Measurements from ENCODE around the gene CBS. TPM values are rescaled to one million over a fixed set of nuclear protein-coding genes. Genes with fewer than 3 reads are reported as not detected.
"Not testable (repeated sequence)": the region's sequence is repeated elsewhere in the genome, so short reads cannot be mapped to it uniquely, and the experiment has no call there.

The CBS gene
- total and polyA plus RNA-seq, 2 experiments from 2014 or later = 85.4 to 102 TPM

GRCh38 chr21:43006874-43007208 lies 68.8 kb downstream of the CBS start:
- Histone ChIP-seq H3K4me1 (ENCODE audit: low read depth) (no peaks in the 10 kb centered on the region), H3K27me3 (no peaks in the 10 kb centered on the region), H3K27ac (no peak overlapping the region), H3K9me3 (ENCODE audit: low read depth) (no peaks in the 10 kb centered on the region), H3K4me3 (no peak overlapping the region), H3K36me3 (peaks cover 4% of the 10 kb centered on the region)
- TF ChIP-seq, protein P1, sequence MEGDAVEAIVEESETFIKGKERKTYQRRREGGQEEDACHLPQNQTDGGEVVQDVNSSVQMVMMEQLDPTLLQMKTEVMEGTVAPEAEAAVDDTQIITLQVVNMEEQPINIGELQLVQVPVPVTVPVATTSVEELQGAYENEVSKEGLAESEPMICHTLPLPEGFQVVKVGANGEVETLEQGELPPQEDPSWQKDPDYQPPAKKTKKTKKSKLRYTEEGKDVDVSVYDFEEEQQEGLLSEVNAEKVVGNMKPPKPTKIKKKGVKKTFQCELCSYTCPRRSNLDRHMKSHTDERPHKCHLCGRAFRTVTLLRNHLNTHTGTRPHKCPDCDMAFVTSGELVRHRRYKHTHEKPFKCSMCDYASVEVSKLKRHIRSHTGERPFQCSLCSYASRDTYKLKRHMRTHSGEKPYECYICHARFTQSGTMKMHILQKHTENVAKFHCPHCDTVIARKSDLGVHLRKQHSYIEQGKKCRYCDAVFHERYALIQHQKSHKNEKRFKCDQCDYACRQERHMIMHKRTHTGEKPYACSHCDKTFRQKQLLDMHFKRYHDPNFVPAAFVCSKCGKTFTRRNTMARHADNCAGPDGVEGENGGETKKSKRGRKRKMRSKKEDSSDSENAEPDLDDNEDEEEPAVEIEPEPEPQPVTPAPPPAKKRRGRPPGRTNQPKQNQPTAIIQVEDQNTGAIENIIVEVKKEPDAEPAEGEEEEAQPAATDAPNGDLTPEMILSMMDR (IDR thresholded peaks at IDR 0.05; ENCODE audit: low read depth, low read length) = no peak
- no peak for DNase-seq (ENCODE audit: low read depth in 1 of 2, low spot score in 1 of 2)

DNA sequence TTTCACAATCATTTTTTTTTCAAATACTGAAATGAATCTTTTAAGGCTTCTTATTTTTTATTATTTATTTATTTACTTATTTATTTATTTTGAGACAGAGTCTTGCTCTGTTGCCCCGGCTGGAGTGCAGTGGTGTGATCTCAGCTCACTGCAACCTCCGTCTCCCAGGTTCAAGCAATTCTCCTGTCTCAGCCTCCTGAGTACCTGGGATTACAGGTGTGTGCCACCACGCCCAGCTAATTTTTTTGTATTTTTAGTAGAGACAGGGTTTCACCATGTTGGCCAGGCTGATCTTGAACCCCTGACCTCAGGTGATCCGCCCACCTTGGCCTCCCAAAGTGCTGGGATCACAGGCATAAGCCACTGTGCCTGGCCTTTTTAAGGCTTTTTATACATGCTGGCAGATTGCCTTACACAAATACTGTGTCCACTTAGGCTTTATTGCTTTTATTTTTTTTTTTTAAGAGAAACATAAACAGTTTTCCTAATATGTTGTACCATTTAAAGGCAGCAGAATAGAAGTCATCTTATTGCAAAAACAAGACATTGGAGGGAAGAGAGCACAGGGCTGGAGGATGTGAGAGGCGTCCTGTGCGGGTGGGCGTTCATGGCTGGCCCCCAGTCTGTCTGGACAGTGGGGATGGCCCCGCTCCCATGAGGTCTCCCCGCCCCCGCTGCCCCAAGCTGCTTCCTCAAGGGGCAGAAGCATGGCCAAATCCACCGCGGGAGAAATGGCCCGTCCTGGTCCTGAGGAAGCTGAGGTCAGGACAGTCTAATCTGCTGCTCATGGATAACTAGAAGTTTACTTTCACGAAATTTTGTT lies 69.4 kb downstream of the CBS start:
- not testable (repeated sequence) for H3K27me3 ChIP-seq; H3K36me3 ChIP-seq; H3K9me3 ChIP-seq (ENCODE audit: low read depth); H3K4me1 ChIP-seq (ENCODE audit: low read depth); H3K27ac ChIP-seq; DNase-seq (ENCODE audit: low read depth in 1 of 2, low spot score in 1 of 2); H3K4me3 ChIP-seq

- H3K9me3 ChIP-seq (ENCODE audit: low read depth) = no peaks in the 10 kb centered on the region
- DNase-seq (ENCODE audit: low read depth in 1 of 2, low spot score in 1 of 2) = no peak
- H3K27ac ChIP-seq = no peak overlapping the region
Measured at GRCh38 chr21:43005635-43006034, 70.0 kb downstream of the CBS start.

GRCh38 chr21:43004926-43005325 lies 70.7 kb downstream of the CBS start:
- Histone ChIP-seq H3K36me3 (no peaks in the 10 kb centered on the region), H3K4me3 (no peak overlapping the region), H3K27ac (no peak overlapping the region), H3K9me3 (ENCODE audit: low read depth) (no peaks in the 10 kb centered on the region), H3K27me3 (no peaks in the 10 kb centered on the region), H3K4me1 (ENCODE audit: low read depth) (no peaks in the 10 kb centered on the region)
- TF ChIP-seq, protein P1 (IDR thresholded peaks at IDR 0.05; ENCODE audit: low read depth, low read length) = no peak
- DNase-seq (ENCODE audit: low read depth in 1 of 2, low spot score in 1 of 2) = no peak

More at GRCh38 chr21:43005635-43006034, 70.0 kb downstream of the CBS start:
- H3K4me3 ChIP-seq = no peak overlapping the region
- H3K27me3 ChIP-seq = no peaks in the 10 kb centered on the region
- TF ChIP-seq, protein P1 (IDR thresholded peaks at IDR 0.05; ENCODE audit: low read depth, low read length) = no peak
- no peaks in the 10 kb centered on the region for H3K4me1 ChIP-seq (ENCODE audit: low read depth)
- H3K36me3 ChIP-seq = no peaks in the 10 kb centered on the region

Other genes with a start within 250 kb of the CBS start
- gene WDR4, start 196.3 kb downstream of the CBS start, total RNA-seq = 8.1 and 8.8 TPM in 2 replicates
- 5.5 and 9.3 TPM in 2 replicates for gene WDR4, start 196.3 kb downstream of the CBS start, polyA plus RNA-seq
- 28.9 and 50.5 TPM in 2 replicates for gene NDUFV3, start 182.5 kb downstream of the CBS start, total RNA-seq
- 47.5 and 55.1 TPM in 2 replicates for gene NDUFV3, start 182.5 kb downstream of the CBS start, polyA plus RNA-seq
- 0.07 and 0.42 TPM in 2 replicates for gene ERVH48-1, start 150.2 kb downstream of the CBS start, total RNA-seq
- 0.11 and 0.24 TPM in 2 replicates for gene ERVH48-1, start 150.2 kb downstream of the CBS start, polyA plus RNA-seq
- gene PKNOX1, start 101.3 kb downstream of the CBS start, total RNA-seq = 8.1 and 10.5 TPM in 2 replicates
- 10.5 and 15.1 TPM in 2 replicates for gene PKNOX1, start 101.3 kb downstream of the CBS start, polyA plus RNA-seq
- 13.9 and 46.0 TPM in 2 replicates for gene U2AF1, start 31.7 kb upstream of the CBS start, total RNA-seq
- gene U2AF1, start 31.7 kb upstream of the CBS start, polyA plus RNA-seq = 73.3 and 83.8 TPM in 2 replicates
- not detected in 2 replicates for gene CRYAA, start 93.2 kb upstream of the CBS start, total RNA-seq
- not detected in 2 replicates for gene CRYAA, start 93.2 kb upstream of the CBS start, polyA plus RNA-seq